Breast epithelium (tissue), 3 donors: Measurements from ENCODE around the gene NCKAP5.

Source experiments
- POLR2AphosphoS5 ChIP-seq, 3 donors: sonication (generic); formaldehyde crosslinking; IDR thresholded peaks; one replicate each; pipeline ENCODE4 v1.6.1; 2017; ENCODE audit warnings: antibody characterized with exemption in 3 of 3
- TF ChIP-seq, protein P1 (sequence below), 3 donors: fragments of 450-650 bp; IDR thresholded peaks; one replicate each; pipeline ENCODE4 v1.5.1; 2016 to 2017; ENCODE audit warnings: antibody characterized with exemption in 3 of 3, mild to moderate bottlenecking in 3 of 3, moderate library complexity in 3 of 3

DNA sequence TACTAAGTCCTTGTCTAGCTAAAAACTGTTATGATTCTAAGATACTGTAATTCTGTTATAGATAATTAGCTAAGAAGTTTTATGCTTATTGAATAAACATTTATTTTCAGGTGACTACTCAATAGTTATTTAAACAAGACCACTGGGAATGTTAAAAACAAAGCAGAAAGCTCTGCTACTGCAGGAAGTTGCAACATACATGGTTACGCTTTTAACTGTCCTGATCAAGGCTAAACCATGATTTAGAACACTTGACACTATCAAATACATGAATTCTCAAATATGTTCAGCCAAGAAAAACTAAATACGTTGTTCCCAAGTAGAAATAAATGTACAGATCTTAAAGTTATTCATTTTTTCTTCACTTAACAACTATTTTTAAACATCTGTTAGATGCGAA, 263.9 kb downstream of the NCKAP5 start:
- TF ChIP-seq, protein P1, sequence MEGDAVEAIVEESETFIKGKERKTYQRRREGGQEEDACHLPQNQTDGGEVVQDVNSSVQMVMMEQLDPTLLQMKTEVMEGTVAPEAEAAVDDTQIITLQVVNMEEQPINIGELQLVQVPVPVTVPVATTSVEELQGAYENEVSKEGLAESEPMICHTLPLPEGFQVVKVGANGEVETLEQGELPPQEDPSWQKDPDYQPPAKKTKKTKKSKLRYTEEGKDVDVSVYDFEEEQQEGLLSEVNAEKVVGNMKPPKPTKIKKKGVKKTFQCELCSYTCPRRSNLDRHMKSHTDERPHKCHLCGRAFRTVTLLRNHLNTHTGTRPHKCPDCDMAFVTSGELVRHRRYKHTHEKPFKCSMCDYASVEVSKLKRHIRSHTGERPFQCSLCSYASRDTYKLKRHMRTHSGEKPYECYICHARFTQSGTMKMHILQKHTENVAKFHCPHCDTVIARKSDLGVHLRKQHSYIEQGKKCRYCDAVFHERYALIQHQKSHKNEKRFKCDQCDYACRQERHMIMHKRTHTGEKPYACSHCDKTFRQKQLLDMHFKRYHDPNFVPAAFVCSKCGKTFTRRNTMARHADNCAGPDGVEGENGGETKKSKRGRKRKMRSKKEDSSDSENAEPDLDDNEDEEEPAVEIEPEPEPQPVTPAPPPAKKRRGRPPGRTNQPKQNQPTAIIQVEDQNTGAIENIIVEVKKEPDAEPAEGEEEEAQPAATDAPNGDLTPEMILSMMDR (IDR thresholded peaks at IDR 0.05), result no peak
- TF ChIP-seq POLR2AphosphoS5 (IDR thresholded peaks at IDR 0.05), result no peak
